ENCODE results near the gene PILRA. TPM values are rescaled to one million over a fixed set of nuclear protein-coding genes. Genes with fewer than 3 reads are reported as not detected.
"Not testable (repeated sequence)": the region's sequence is repeated elsewhere in the genome, so short reads cannot be mapped to it uniquely, and the experiment has no call there.

The PILRA gene
- total RNA-seq, 1 donor: 2.2 TPM

DNA sequence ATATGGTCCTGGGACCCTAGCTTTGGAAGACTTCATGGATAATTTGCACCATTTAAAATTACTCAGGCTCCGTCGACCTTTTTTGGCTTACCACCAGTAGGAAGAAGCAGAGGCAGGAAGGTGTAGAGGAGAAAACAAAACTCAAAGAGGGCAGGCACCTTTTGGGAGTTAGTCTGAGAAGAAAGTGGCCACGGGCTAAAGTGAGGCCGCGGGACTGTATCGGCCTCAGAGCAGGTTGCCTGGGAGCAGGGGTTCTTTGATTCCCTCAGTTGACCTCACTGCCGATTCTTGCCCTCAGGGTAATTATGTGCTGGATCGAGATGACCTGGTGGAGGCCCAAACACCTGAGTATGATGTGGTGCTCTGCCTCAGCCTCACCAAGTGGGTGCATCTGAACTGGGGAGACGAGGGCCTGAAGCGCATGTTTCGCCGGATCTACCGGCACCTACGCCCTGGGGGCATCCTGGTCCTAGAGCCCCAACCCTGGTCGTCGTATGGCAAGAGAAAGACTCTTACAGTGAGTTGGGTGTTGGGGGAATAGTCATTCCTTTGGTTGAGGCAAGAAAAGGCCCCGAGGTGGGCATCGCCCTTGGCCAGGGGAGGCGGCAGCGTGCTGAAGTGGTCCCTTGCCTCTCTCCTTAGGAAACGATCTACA lies 59.5 kb downstream of the PILRA start:
- no peak for DNase-seq (ENCODE audit: low read depth in 2 of 3, low spot score in 2 of 3)

- no peak for DNase-seq (ENCODE audit: low read depth in 2 of 3, low spot score in 2 of 3)
Measured at GRCh38 chr7:100433276-100433591, 59.9 kb downstream of the PILRA start.

- no peak for DNase-seq (ENCODE audit: low read depth in 2 of 3, low spot score in 2 of 3)
Measured at GRCh38 chr7:100433592-100434296, 60.5 kb downstream of the PILRA start.

GRCh38 chr7:100434297-100435144 lies 61.2 kb downstream of the PILRA start:
- no peak for DNase-seq (ENCODE audit: low read depth in 2 of 3, low spot score in 2 of 3)

DNA sequence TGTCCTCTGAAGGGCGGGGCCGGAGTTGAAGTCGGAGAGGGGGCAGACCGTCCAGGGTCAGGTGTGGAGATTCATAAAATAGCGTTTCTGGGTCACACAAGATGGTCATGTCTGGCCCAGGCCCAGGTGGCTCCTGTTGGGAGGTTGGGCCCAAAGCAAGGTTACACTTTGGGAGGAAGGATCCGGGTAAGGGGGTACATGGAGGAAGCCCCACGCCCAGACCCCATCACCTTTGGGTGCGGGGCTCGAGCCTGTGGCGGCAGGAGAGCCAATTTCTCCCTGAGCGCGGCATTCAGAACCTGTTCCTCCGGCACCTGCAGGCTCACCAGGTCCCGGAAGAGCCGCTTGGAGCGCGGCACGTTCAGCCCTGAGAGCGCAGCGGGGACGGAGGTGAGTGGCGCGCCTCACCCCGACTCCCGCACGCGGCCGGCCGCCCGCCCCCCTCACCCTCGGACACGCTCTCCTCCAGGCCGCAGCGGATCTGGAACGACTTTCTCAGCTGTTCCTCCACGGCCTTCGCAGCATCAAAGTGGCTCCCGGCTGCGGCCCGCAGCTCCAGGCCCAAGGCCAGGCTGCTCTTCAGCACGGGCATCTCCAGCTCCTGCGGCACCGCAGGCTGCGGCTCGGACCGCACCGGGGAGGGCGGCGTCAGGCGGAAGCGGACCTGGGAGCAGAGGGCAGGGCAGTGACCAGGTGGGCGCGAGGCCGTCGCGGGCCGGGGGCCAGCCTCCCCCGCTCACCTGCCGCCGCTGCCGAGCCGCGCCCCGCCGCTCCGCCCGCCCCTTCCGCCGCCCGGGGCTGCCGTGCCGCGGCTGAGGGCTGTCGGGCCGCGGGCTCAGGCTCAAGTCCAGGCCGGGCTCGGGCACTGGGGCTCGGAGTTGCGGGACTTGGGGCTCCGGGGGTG lies 62.4 kb downstream of the PILRA start:
- peak in 2 of 3 donors; percentile 38 to 48 for DNase-seq (ENCODE audit: low read depth in 2 of 3, low spot score in 2 of 3)

GRCh38 chr7:100437150-100438100 lies 64.1 kb downstream of the PILRA start:
- DNase-seq (ENCODE audit: low read depth in 2 of 3, low spot score in 2 of 3): no peak

DNA sequence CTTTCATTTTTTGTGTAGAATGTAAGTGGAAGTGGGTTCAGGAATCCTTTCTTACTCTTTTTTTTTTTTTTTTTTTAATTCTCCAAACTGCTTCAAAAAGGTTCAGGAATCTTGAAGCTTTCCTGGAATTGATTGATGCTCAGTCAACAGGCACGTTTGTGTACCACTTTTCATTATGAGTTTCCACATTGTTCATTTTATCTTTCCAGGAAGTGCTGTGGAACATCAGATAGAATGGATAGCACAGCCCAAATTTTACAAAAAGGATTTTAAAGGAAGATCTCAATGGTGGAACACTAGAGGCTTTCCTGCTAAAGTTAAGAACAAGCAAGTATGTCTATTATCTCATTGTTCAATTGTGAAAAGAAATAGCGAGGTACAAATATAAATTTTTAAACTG lies 64.9 kb downstream of the PILRA start:
- no peak for DNase-seq (ENCODE audit: low read depth in 2 of 3, low spot score in 2 of 3)

- not testable (repeated sequence) for DNase-seq (ENCODE audit: low read depth in 2 of 3, low spot score in 2 of 3)
Measured at GRCh38 chr7:100438731-100439130, 65.4 kb downstream of the PILRA start.

DNA sequence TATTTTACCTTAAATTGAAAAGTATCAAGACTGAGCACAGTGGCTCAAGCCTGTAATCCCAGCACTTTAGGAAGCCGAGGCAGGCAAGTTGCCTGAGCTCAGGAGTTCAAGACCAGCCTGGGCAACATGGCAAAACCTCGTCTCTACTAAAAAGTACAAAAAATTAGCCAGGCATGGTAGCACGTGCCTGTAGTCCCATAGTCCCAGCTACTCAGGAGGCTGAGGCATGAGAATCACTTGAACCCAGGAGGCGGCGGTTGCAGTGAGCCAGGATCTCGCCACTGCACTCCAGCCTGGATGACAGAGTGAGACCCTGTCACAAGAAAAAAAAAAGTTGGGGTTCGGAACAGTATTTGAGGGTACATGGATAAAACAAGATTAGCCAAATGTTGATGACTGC lies 66.0 kb downstream of the PILRA start:
- not testable (repeated sequence) for DNase-seq (ENCODE audit: low read depth in 2 of 3, low spot score in 2 of 3)

- DNase-seq (ENCODE audit: low read depth in 2 of 3, low spot score in 2 of 3): no peak
Measured at GRCh38 chr7:100441641-100442535, 68.6 kb downstream of the PILRA start.

GRCh38 chr7:100443096-100443840 lies 70.0 kb downstream of the PILRA start:
- no peak for DNase-seq (ENCODE audit: low read depth in 2 of 3, low spot score in 2 of 3)

DNA sequence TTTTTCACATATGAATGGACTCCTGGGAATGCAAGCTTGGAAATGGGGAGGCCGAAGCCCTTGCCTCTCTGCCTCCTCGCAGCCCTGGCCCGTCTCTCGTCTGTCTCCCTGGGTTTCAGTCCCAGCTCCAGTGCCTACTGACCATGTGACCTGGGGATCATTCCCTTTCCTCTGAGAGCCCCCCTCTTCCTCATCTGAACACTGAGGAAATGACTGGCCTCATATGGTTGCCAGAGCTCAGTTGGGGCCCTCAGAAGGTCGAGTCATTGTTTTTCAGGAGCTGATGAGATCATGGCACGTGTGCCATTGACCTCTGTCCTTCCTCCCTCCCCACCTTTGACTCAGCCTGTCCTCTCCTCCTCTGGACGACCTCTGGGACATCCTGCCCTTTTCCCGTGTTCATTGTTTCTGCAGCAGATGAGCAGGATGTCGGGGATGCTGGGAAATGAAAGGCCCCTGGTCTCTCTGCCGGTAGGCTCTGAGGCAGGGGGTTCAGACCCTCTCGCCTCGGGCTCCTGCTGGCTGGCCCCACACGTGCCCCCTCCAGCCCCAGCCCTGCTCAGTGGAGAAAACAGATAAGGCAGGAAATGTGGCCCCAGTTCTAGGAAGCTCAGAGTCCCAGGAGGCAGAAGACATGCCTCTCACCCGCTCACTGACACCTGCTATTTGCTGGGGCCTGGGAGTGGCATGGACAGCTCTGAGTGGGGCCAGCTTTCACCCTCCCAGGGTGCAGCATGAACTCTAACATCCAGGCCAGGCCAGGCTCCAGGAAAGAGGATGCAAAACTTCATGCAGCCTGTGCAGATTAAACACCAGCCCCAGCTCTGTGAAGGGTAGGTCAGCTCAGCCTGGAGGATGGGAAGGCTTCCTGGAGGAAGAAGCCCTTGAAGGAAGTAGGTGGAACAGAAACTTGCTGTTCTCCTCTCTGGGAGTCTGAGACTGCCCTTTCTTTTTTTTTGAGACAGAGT lies 71.3 kb downstream of the PILRA start:
- DNase-seq (ENCODE audit: low read depth in 2 of 3, low spot score in 2 of 3): peak in 1 of 3 donors; percentile 41

- DNase-seq (ENCODE audit: low read depth in 2 of 3, low spot score in 2 of 3): no peak
Measured at GRCh38 chr7:100446040-100446439, 72.8 kb downstream of the PILRA start.

DNA sequence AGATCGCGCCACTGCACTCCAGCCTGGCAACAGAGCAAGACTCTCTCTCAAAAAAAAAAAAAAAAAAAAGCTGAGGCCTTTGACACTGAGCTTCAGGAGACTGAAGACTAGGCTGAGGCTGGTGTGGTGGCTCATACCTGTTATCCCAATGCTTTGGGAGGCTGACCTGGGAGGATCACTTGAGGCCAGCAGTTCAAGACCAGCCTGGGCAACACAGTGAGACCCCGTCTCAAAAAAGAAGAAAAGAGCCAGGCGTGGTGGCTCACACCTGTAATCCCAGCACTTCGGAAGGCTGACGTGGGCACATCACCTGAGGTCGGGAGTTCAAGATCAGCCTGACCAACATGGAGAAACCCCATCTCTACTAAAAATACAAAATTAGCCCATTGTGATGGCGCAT lies 74.1 kb downstream of the PILRA start:
- DNase-seq (ENCODE audit: low read depth in 2 of 3, low spot score in 2 of 3): not testable (repeated sequence)

DNA sequence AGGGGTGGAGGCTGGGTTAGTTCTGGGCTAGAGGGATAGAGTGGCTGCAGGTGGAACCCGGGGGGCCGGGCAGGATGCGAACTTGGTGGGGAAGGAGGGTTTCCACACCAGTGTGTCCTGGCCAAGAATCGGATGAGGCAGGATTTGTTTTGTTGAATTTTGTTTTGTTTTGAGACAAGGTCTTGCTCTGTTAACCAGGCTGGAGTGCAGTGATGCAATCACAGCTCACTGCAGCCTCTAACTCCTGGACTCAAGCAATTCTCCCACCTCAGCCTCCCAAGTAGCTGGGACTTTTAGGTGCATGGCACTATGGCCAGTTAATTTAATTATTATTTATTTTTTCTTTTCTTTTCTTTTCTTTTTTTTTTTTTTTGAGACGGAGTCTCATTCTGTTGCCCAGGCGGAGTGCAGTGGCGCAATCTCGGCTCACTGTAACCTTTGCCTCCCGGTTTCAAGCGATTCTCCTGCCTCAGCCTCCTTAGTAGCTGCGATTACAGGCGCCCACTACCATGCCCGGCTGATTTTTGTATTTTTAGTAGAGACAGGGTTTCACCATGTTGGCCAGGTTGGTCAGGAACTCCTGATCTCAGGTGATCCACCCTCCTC lies 76.0 kb downstream of the PILRA start:
- DNase-seq (ENCODE audit: low read depth in 2 of 3, low spot score in 2 of 3): no peak

Data from hematopoietic multipotent progenitor cell (in vitro differentiated cells).